ENCODE data around the gene LKAAEAR1.

Gene LKAAEAR1

DNA sequence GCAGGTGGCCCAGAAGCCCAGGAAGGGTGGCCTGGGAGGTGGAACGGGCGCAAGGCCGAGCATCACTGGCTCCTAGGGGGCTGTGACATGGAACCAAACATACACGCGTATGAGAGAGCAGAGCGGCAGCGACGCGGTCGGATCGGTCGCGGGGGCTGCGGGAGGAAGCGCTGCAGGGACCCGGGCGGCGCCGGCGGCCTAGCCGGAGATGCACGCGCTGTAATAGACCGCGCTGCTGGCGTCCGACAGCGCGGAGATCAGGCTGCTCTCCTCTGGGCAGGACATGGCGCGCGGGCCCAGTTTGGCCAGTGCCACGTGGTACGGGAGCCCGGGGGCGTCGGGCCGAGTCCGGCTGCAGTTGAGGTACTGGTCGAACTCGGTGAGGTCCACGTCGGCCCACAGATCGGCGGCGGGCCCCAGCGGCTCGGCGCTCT, 36.2 kb downstream of the LKAAEAR1 start:
- ChIA-PET CTCF (interaction anchor here (0.7 to 1.7 kb wide), 6 partner anchors 9 to 97 kb away, joined by 3 to 9 read pairs (median 6); partner anchors contain the start of gene TCEA2), POLR2A (ENCODE audit: low non-redundant PET) (no interaction called here)
- TF ChIP-seq, protein P1, sequence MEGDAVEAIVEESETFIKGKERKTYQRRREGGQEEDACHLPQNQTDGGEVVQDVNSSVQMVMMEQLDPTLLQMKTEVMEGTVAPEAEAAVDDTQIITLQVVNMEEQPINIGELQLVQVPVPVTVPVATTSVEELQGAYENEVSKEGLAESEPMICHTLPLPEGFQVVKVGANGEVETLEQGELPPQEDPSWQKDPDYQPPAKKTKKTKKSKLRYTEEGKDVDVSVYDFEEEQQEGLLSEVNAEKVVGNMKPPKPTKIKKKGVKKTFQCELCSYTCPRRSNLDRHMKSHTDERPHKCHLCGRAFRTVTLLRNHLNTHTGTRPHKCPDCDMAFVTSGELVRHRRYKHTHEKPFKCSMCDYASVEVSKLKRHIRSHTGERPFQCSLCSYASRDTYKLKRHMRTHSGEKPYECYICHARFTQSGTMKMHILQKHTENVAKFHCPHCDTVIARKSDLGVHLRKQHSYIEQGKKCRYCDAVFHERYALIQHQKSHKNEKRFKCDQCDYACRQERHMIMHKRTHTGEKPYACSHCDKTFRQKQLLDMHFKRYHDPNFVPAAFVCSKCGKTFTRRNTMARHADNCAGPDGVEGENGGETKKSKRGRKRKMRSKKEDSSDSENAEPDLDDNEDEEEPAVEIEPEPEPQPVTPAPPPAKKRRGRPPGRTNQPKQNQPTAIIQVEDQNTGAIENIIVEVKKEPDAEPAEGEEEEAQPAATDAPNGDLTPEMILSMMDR (conservative IDR thresholded peaks at IDR 0.05; ENCODE audit: low read depth): no peak
- no peak overlapping the region for H3K27ac ChIP-seq
- DNase-seq (ENCODE audit: low spot score): no peak

DNA sequence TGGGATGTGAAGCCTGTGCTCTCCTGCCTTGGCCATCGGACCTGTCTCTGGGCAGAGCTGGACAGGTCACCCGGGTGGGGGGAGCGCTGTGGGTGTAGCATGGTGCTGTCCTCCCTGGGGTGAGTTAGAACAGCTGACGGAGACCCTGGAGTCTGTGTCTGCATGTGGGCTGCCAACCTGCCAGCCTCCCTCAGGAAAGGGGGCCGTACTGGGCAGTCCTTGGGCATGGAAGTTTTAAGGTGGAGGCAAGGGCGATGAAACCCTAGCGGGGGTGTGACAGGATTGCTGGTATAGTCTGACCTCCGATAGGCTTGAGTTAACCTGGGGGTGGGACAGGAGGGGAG, 37.2 kb downstream of the LKAAEAR1 start:
- no peak overlapping the region for H3K27ac ChIP-seq
- CTCF ChIA-PET: interaction anchor here (0.7 to 1.7 kb wide), 4 partner anchors 8 to 36 kb away, joined by 3 to 9 read pairs (median 8); no protein-coding TSS in a partner anchor
- TF ChIP-seq, protein P1 (conservative IDR thresholded peaks at IDR 0.05; ENCODE audit: low read depth): no peak
- no peak for DNase-seq (ENCODE audit: low spot score)
- POLR2A ChIA-PET (ENCODE audit: low non-redundant PET): no interaction called here

DNA sequence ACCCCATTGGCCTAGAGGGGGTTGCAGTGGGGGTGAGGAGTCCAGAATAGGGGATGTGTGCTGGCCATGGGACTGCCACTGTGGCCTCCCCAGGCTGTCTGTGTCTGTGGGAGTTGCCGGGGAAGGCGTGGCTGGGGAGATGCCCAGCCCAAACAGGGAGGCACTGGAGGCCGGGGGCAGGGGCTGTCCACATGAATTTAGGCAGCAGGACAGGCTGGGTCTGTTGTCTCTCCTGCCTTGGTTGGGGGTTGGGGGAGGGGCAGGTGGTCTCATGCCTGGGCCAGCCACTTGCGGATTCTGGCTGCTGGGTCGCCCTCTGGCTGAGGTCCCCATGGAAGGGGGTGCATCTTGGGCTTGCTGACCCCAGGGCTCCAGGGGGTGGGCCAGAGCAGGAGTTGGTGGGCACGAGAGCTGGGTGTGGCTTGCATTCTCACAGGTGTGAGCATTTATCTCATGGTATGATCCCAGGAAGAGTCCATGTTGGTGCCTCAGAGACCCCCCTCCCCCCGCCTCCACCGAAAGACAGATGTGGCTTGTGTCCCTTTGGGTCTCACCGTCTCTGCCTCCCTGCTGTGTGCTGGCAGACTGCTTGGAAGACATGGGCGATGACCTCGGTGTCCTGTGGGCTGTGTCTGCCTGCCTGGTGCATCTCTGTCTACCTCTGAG, 38.7 kb downstream of the LKAAEAR1 start:
- peak overlapping the region; percentile 78 for H3K27ac ChIP-seq

DNA sequence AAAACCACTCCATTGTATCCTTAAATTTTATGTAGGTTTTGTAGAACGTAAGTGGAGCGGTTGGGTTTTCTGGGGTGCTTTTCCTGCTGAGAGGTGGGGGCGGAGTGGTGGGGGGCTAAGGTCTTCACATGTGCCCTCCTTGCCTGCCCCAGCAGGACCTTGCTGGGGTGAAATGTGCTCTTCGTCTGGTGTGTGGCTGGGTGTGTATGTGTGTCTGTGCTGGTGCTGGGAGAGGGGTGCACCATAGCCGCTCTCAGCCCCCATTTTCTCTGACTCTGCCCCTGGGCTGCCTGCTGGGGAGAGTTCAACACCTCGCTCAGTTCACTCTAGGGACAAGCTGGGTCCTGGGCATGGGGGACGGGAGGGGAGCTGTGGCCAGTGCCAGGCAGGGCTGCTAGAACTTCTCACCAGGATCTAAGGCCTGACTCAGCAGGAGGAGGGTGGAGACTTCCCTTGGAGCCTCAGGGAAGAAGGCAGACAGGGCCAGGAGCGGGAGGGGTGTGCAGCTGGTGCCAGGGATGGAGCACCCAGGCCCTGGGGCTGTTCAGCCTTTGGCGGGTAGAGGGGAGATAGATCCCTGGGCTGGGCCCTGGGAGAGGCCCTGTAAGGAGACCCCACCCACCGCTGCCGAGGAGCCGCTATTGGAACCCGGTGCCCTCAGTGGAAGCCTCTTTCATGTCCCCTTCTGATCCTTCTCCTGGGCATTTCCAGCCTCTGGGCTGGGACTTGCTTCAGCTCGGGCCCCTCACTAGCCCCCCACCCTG, 39.5 kb downstream of the LKAAEAR1 start:
- DNase-seq (ENCODE audit: low spot score): peak; percentile 86
- peak overlapping the region; percentile 78 for H3K27ac ChIP-seq
- POLR2A ChIA-PET (ENCODE audit: low non-redundant PET): interaction anchor here (0.6 kb wide), 1 partner anchor 15 kb away, joined by 3 read pairs; no protein-coding TSS in a partner anchor
- TF ChIP-seq, protein P1 (conservative IDR thresholded peaks at IDR 0.05; ENCODE audit: low read depth): no peak
- CTCF ChIA-PET: interaction anchor here (0.6 to 2.7 kb wide), 12 partner anchors 8 to 1634 kb away, joined by 3 to 10 read pairs (median 4); partner anchors contain the start of gene TPD52L2

More for the DNA sequence above, 38.7 kb downstream of the LKAAEAR1 start:
- DNase-seq (ENCODE audit: low spot score): no peak
- ChIA-PET POLR2A (ENCODE audit: low non-redundant PET) (interaction anchor here (0.6 kb wide), 1 partner anchor 16 kb away, joined by 3 read pairs; no protein-coding TSS in a partner anchor), CTCF (interaction anchor here (0.6 to 2.7 kb wide), 9 partner anchors 9 to 181 kb away, joined by 3 to 10 read pairs (median 4); partner anchors contain the start of gene TPD52L2)
- TF ChIP-seq, protein P1 (conservative IDR thresholded peaks at IDR 0.05; ENCODE audit: low read depth): no peak

DNA sequence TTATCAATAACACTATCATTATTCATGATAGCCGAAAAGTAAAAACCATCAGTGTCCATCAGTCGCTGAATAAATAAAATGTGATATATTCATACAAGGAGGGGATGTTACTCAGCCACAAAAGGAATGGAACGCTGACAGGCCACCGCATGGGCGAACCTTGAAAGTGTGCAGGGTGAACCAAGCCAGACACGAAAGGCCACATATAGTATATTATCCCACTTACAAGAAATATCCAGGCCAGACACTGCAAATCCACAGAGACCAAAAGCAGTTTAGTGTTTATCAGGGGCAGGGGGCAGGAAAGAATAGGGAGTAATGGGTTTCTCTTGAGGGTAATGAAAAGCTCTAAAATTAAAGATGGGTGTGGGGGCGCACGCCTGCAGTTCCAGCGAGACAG, 40.4 kb downstream of the LKAAEAR1 start:
- DNase-seq (ENCODE audit: low spot score): no peak
- POLR2A ChIA-PET (ENCODE audit: low non-redundant PET): interaction anchor here (0.6 kb wide), 1 partner anchor 345 kb away, joined by 3 read pairs; no protein-coding TSS in a partner anchor
- H3K27ac ChIP-seq: peak overlapping the region; percentile 78
- TF ChIP-seq, protein P1 (conservative IDR thresholded peaks at IDR 0.05; ENCODE audit: low read depth): no peak
- CTCF ChIA-PET: interaction anchor here (1.1 to 2.7 kb wide), 3 partner anchors 14 to 58 kb away, joined by 3 to 10 read pairs (median 5); no protein-coding TSS in a partner anchor

Data from RWPE1 (cell line).